MCF 10A (cell line): ENCODE results near the gene ZDHHC15. TPM values are rescaled to one million over a fixed set of nuclear protein-coding genes. Genes with fewer than 3 reads are reported as not detected.
"Not testable (repeated sequence)": the region's sequence is repeated elsewhere in the genome, so short reads cannot be mapped to it uniquely, and the experiment has no call there.

Experiments used
- Bru-seq: library from RNA; stranded (reverse); fragments of 400-500 nt; gene quantifications from one replicate; lab custom pipeline; 2021; lab: Mats Ljungman, UMichigan
- BruChase-seq, 2 experiments: library from RNA; stranded (reverse); fragments of 400-500 nt; gene quantifications; one replicate each; lab custom pipeline; 2021; lab: Mats Ljungman, UMichigan
- BruUV-seq: library from RNA; stranded (reverse); fragments of 400-500 nt; replicated peaks from 2 replicates; lab custom pipeline; 2021; lab: Mats Ljungman, UMichigan
- CTCF ChIA-PET: fragments of 300-600 bp; sonication (Branson Sonifier 250); formaldehyde crosslinking; extraction: SDS; loops from one replicate; lab custom pipeline; 2021; ENCODE audit warnings: antibody characterized with exemption, inconsistent platforms; lab: Yijun Ruan, JAX
- POLR2A ChIA-PET: fragments of 300-600, 350-650 bp; sonication (Branson Sonifier 250); formaldehyde crosslinking; extraction: SDS; loops from one replicate; lab custom pipeline; 2020; ENCODE audit warnings: antibody characterized with exemption, inconsistent platforms; lab: Yijun Ruan, JAX
- DNase-seq: peaks from one replicate; pipeline ENCODE4 v3.0.0-alpha.2; 2018; ENCODE audit not compliant: unreplicated experiment
- H3K27ac Mint-ChIP-seq: one replicate; pipeline ENCODE4 v1.8.0; 2022; ENCODE audit warnings: mild to moderate bottlenecking, low read depth, mixed read lengths; ENCODE audit not compliant: unreplicated experiment
- H3K27me3 Mint-ChIP-seq: one replicate; pipeline ENCODE4 v1.8.0; 2022; ENCODE audit warnings: mixed read lengths; ENCODE audit not compliant: insufficient read depth, unreplicated experiment
- H3K36me3 Mint-ChIP-seq: one replicate; pipeline ENCODE4 v1.8.0; 2022; ENCODE audit warnings: mild to moderate bottlenecking, moderate library complexity, mixed read lengths; ENCODE audit not compliant: insufficient read depth, unreplicated experiment
- H3K4me1 Mint-ChIP-seq: one replicate; pipeline ENCODE4 v1.8.0; 2022; ENCODE audit warnings: mixed read lengths; ENCODE audit not compliant: insufficient read depth, unreplicated experiment
- H3K4me3 Mint-ChIP-seq: one replicate; pipeline ENCODE4 v1.8.0; 2022; ENCODE audit warnings: mild to moderate bottlenecking, moderate library complexity, mixed read lengths; ENCODE audit not compliant: unreplicated experiment
- H3K9me3 Mint-ChIP-seq: one replicate; pipeline ENCODE4 v1.8.0; 2022; ENCODE audit warnings: mixed read lengths; ENCODE audit not compliant: unreplicated experiment
- intact Hi-C: fragments of 100-400 bp; cut with micrococcal nuclease; formaldehyde crosslinking; loops from 2 replicates; pipeline ENCODE4 v1.14.1; 2022
- long read RNA-seq: library from polyadenylated mRNA; stranded (forward); transcript quantifications from one replicate; pipeline ENCODE4 v2.0.0, GENCODE V29; 2022
- total RNA-seq: library from RNA; stranded (reverse); gene quantifications from 2 replicates; pipeline ENCODE4 v1.2.3, GENCODE V29; 2022
- TF ChIP-seq, protein P1 (sequence below): fragments of 200-600 bp; IDR thresholded peaks from one replicate; pipeline ENCODE4 v1.8.0; 2022; ENCODE audit warnings: antibody characterized with exemption, mild to moderate bottlenecking; ENCODE audit not compliant: unreplicated experiment

Gene ZDHHC15, protein sequence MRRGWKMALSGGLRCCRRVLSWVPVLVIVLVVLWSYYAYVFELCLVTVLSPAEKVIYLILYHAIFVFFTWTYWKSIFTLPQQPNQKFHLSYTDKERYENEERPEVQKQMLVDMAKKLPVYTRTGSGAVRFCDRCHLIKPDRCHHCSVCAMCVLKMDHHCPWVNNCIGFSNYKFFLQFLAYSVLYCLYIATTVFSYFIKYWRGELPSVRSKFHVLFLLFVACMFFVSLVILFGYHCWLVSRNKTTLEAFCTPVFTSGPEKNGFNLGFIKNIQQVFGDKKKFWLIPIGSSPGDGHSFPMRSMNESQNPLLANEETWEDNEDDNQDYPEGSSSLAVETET
- total RNA-seq, result not detected in 2 replicates
- Bru-seq, nascent RNA, result percentile 3 among the genes with signal in this experiment
- percentile 3 among the genes with signal in this experiment for BruChase-seq, experiment 1, labeled RNA remaining after a 6-hour chase
- BruChase-seq, experiment 2, labeled RNA remaining after a 2-hour chase, result percentile 2 among the genes with signal in this experiment
- long read RNA-seq, result 0 reads

DNA sequence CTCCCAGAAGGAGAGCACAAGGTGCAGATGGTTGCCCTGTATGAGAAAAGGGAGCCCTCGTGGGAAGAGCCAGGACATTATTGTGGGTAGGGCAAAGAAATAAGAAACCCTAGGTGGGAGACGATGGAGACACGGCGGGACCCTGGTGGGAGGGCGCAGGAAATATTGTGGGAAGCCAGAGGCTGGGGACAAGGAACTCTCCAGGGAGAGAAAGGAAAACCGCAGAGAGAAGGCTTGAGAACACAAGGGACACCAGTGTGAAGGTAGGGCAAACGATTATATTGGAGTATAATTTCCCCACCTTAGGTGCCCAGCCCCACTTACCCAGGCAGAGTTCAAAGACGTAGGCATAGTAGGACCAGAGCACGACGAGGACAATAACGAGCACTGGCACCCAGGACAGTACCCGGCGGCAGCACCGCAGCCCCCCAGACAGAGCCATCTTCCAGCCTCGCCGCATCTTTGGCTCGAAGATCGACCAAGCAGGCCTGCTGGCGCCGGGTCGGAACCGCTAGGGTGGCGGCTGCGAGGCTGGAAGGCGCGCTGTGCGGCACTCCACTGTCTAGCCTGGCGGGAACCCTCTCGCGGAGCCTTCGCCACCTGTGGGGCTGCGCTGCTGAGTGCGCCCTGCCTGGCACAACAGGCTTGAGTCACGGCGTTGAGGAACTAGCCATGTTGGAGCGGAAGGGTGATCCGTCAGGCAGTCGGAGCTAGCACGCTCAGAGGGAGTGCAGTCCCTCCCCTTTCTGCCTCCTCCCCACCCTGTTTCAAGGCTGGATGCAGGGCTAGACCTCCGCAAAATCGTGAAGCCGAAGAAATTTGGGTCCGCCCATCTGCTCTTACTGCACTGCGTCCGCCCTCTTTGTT lies at the start of gene ZDHHC15:
ZDHHC15 (minus strand) TSS at position 473 of the 867 bp plus-strand sequence; CDS start at position 460, 13 bp downstream.
- peaks cover 18% of the 10 kb centered on the region for H3K9me3 Mint-ChIP-seq
- DNase-seq, result no peak

DNA sequence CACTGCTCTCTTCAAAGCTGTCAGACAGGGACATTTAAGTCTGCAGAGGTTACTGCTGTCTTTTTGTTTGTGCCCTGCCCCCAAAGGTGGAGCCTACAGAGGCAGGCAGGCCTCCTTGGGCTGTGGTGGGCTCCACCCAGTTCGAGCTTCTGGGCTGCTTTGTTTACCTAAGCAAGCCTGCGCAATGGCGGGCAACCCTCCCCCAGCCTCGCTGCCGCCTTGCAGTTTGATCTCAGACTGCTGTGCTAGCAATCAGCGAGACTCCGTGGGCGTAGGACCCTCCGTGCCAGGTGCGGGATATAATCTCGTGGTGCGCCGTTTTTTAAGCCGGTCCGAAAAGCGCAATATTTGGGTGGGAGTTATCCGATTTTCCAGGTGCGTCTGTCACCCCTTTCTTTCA lies 37.7 kb upstream of the ZDHHC15 start:
- BruUV-seq, H3K36me3 Mint-ChIP-seq, H3K27me3 Mint-ChIP-seq, H3K4me3 Mint-ChIP-seq, POLR2A ChIA-PET, H3K4me1 Mint-ChIP-seq, H3K27ac Mint-ChIP-seq, CTCF ChIA-PET, intact Hi-C loops, H3K9me3 Mint-ChIP-seq, DNase-seq: not testable (repeated sequence)

More for the DNA sequence above, at the start of gene ZDHHC15:
- Mint-ChIP-seq H3K36me3 (no peaks in the 10 kb centered on the region), H3K4me3 (no peak within 1 kb of the TSS), H3K4me1 (no peaks in the 10 kb centered on the region), H3K27ac (no peak within 1 kb of the TSS), H3K27me3 (no peaks in the 10 kb centered on the region)
- POLR2A ChIA-PET, result no interaction called here
- intact Hi-C loops, result no loop called here
- TF ChIP-seq, protein P1, sequence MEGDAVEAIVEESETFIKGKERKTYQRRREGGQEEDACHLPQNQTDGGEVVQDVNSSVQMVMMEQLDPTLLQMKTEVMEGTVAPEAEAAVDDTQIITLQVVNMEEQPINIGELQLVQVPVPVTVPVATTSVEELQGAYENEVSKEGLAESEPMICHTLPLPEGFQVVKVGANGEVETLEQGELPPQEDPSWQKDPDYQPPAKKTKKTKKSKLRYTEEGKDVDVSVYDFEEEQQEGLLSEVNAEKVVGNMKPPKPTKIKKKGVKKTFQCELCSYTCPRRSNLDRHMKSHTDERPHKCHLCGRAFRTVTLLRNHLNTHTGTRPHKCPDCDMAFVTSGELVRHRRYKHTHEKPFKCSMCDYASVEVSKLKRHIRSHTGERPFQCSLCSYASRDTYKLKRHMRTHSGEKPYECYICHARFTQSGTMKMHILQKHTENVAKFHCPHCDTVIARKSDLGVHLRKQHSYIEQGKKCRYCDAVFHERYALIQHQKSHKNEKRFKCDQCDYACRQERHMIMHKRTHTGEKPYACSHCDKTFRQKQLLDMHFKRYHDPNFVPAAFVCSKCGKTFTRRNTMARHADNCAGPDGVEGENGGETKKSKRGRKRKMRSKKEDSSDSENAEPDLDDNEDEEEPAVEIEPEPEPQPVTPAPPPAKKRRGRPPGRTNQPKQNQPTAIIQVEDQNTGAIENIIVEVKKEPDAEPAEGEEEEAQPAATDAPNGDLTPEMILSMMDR, result no peak
- CTCF ChIA-PET, result interaction anchor here (0.5 kb wide), 1 partner anchor 8 kb away, joined by 4 read pairs; no protein-coding TSS in a partner anchor
- no TSS peak for BruUV-seq

DNA sequence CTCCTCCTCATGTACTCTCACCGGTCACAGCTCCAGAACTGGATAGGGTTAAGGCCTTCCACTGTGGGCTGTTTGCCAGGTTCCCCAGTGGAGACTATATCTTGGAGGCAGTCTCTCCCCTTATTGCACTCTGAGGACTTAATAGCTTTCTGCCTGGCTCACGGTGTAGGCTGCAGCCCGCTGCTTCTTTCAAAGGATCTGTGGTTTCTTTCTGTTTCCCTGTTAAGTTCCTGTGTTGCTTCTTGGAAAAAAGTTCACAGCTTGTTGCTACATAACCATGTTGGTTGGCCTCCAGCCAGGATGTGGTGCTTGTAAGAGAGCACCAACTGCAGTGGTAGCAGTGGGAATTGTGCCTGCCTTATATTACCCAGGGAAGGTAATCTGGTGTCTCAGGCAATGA lies 24.9 kb upstream of the ZDHHC15 start:
- intact Hi-C loops, result no loop called here
- H3K27ac Mint-ChIP-seq, result no peak overlapping the region
- no TSS peak for BruUV-seq
- H3K4me3 Mint-ChIP-seq, result no peak overlapping the region
- ChIA-PET POLR2A (no interaction called here), CTCF (no interaction called here)
- H3K4me1 Mint-ChIP-seq, result no peaks in the 10 kb centered on the region
- H3K36me3 Mint-ChIP-seq, result no peaks in the 10 kb centered on the region
- peak; percentile 6 for DNase-seq
- TF ChIP-seq, protein P1, result no peak
- peaks cover 11% of the 10 kb centered on the region for H3K9me3 Mint-ChIP-seq
- H3K27me3 Mint-ChIP-seq, result no peaks in the 10 kb centered on the region

DNA sequence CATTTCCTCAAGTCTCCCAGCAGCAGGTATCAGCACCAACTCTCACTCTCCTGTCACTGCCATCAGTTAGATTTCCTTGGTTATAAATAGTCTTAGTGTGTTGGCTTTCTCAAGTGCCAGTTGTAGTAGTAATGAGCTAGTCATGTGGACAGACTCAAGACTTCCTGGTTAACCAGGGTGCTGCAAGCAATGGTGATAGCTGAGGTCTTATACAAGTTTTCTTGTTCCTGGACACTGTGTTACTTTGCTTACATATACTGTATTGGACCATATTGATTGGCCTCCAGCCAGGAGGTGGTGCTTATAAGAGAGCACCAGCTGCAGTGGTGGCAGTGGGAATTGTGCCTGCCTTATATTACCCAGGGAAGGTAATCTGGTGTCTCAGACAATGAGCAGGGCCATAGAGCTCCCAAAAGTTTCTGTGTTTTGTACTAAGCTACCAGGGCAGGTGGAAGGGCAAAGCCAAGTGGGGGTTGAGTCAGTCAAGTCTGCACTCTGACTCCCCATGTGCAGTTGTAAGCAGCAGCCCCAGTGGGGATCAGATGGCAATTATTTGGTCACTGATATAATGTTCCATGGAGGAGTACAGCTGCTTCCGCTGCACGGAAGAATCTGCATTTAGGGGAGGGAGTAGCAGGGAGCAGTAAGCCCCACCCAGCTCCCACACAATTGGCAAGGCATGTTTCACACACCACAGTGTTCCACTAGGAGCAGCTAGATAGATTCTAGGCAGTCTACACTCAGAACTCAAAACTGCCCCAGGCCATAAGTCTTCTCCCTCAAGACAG lies 24.1 kb upstream of the ZDHHC15 start:
- Mint-ChIP-seq H3K4me1 (no peaks in the 10 kb centered on the region), H3K27ac (no peak overlapping the region), H3K4me3 (no peak overlapping the region), H3K36me3 (no peaks in the 10 kb centered on the region), H3K27me3 (no peaks in the 10 kb centered on the region), H3K9me3 (peaks cover 18% of the 10 kb centered on the region)
- TF ChIP-seq, protein P1, result no peak
- POLR2A ChIA-PET, result no interaction called here
- no TSS peak for BruUV-seq
- CTCF ChIA-PET, result no interaction called here
- DNase-seq, result no peak
- intact Hi-C loops, result no loop called here
